Frontal cortex (tissue), 4 donors: Measurements from ENCODE around the gene AMPD2. TPM values are rescaled to one million over a fixed set of nuclear protein-coding genes. Genes with fewer than 3 reads are reported as not detected.

Source experiments
- DNase-seq, 2 donors: peaks; one replicate each; pipeline ENCODE4 v3.0.0; 2012; ENCODE audit warnings: low spot score in 2 of 2
- FAIRE-seq: peaks from 2 replicates; lab custom pipeline; 2012; peaks lifted over from hg19 to GRCh38; lab: Jason Lieb, UNC
- total RNA-seq: library from RNA; depleted of rRNA; stranded (reverse); fragments of >200 nt; gene quantifications from one replicate; pipeline ENCODE4 v1.2.3, GENCODE V29; 2014
- donor health status: control.
- donor health status: control.
- donor health status: control.

AMPD2 gene
- total RNA-seq, 1 donor from 2014 or later, result 51.0 TPM

DNA sequence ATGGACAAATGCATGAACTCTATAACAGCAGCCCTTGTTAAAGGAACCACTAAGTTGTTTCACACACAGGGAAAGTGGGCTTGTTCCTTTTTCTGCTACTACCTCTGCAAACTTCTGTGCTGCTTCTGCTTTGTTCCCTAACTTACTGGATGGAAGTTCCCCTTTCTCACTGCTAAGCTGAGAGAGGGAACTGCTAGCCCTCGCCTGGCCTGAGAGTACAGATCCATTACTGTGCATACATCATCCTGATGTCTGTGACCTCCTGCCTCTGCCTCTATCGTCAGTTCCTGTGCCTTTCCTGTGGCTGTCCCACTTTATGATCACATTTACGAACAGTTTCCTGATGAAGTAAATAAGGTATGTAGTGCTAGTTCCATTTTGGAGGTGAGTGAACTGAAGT is 3.8 kb upstream of the AMPD2 start:
- DNase-seq, result no peak
- no peak for FAIRE-seq

DNA sequence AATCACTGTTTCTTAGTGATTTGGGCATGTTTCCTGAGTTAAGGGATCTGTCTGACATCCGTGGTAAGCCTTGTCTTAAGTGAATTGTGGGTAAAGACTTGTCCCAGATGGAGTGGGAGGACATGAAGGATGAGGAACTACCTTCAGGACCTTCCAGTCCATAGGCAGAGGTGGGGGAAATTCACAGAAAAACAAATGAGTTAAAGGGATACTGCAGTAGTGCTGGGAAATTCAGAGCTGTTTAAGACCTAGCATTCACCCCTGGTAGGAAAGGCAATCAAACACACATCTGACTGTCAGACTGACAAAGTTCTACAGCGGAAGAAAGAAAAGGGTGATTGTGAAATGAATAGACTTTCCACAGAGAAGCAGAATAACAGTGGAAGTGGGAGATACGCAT is 3.2 kb upstream of the AMPD2 start:
- FAIRE-seq (no peak), DNase-seq (no peak)

DNA sequence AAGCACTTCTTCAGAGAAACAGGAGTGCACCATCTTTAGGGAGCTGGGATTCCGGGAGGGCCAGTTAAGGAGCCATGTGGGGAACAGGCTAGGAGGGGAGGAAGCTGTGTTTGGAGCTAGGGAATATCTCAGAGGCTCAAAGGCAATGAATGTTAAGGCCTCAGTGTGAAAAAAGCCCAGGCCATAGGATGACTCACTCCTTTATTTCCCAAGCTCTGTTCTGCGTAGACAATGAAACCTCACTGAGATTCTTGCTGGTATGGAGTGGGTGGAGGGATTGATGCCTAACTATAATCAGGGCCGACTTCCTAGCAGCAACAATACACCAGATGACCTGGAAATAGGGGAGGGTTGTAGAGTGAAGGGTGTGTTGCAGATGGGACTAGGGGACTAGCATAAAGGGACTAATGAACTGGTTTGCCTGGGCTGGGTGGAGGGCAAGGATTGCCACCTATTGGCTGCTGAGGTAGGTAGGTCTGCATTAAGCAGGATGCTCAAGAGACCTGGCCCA is 2.3 kb upstream of the AMPD2 start:
- DNase-seq (peak in 1 of 2 donors; percentile 21), FAIRE-seq (no peak)

DNA sequence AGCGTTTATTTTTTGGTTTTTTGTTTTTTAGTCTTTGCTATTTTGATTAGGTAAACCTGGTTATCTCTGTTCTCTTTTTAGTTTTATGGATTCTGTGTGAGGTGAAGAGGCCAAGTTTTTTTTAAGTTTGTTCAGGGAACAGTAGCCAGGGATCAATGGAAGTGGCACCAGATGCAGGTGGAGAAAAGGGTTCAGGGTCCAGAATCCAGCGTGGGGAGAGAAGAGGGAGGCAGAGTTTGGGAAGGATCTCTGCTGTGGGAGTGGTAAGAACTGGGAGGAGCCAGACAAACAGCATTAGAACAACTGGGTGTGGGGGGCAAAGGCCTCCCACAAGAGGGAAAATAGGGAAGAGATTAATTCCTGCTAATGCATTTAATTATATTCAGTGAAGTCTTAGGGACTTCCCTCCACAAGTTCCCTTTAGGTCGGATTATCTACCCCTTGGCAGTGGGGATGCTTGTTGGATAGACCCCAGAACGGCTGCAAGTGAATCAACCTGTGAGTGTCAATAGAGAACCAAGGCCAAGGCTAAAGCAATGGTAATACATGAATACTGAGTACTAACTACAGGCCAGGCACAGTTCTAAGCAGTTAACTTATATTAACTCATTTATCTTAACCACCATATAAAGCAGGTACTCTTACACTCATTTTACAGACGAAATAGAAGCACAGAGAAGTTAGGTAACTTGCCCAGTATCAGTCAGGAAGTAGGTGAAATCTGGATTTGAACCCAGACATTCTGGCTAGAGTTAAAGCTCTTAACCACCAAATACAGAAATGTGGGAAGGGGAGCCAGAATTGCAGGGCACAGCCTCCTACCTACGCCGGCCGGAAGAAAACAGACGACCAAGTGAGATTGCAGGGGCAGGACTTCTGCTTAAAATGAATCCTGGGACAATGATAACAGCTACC is 719 bp upstream of the AMPD2 start:
- FAIRE-seq (no peak), DNase-seq (no peak)

DNA sequence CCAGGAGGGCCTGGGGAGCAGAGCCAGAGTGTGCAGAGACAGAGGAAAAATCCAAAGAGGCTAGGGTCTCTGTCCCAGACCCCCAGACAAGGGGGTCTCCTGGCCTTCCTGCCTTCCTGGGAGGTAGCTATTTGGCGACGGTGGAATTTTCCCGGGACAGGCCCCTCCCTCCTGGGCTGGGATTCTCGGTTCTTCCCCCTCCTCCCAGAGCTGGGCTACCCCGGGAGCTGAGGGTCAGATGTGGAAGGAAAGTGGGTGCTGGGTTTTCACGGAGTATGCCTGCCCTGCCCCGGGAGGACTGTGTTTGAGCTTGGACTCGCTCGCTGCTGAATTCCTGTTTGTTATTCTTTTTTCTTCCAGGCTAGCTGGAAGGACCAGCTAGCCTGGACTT is 759 bp downstream of the AMPD2 start:
- DNase-seq (peak; percentile 62 to 70), FAIRE-seq (no peak)

DNA sequence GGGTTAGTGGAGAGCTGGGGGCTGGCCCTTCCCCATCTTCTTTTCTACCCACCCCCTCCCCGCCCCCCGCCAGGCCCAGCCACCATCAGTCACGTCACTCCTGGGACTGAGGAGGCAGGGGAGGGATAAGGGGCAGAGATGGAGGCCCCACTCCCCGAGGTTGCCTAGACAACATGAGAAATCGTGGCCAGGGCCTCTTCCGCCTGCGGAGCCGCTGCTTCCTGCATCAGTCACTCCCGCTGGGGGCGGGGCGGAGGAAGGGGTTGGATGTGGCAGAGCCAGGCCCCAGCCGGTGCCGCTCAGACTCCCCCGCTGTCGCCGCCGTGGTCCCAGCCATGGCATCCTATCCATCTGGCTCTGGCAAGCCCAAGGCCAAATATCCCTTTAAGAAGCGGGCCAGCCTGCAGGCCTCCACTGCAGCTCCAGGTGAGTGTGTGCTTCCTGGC is 1.2 kb downstream of the AMPD2 start:
- FAIRE-seq (no peak), DNase-seq (peak; percentile 84 to 92)

DNA sequence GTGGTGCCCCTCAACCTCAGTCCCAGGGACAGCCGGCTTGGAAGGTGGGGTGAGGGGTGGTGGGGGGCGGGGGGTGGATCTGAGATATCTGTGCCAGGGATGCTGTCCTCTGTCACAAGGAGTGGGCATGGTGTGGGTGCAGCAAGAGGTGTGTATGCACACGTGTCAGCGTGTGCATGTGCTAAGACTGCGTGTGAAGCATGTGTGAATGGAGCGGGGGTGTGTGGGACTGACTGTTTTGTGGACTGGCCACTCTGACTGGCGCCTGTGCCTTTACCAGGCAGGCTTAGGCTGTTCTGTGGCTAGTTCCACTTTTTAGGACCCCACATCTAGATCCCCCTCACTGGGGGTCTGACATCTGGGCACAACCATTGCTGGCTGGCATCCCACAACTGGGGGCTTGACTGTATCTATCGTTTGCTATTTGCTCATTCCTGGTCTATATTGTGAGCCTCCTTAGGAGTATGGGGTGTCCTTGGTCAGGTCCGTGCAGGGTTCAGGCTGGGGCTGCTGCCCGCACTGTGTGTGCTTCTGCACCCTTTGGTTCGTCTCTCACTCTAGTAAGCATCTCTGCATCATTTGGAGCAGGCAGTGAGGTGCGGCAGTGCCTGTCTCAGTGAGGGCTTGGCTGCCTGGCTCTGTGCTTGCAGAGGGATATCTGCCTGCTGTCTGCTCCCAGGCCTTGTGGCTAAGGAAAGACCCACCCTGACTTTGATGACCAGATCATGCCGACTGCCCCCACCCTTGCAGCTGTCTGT is 1.9 kb downstream of the AMPD2 start:
- DNase-seq, result peak in 1 of 2 donors; percentile 63

DNA sequence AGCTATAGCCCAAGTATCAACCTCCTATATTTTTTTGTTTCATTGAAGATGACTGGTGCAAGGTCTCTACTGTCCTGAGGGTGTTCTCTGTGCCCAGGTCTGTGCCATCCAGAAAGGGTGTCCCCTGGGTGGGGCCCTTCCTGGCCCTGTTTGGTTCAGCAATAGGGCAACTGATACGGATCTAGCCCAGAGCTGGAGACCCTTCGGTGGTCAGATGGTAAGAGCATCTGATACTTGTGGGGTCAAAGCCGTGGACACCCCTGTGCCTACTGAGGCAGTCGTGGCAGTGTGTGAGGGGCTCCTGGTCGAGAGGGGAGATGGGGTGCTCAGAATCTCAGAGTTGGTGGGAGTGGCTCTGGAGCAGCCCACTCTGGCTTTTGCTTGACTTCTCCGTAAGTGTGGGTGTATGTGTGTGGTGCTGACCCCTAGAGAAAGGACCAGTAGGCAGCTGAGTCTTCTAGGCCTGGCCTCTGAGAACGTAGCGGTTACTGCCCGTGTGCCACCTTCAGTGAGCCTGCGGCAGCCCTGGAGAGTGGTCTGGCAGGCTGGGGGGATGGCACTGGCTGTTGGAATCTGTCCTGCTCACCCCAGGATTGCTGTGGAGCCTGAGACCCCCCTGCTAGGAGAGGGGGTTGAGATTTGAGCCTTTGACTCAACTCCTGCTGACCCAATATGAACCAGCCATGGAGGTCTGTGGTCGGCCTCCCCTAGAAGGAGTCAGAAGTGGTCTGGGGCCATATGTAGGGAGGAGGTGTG is 2.7 kb downstream of the AMPD2 start:
- FAIRE-seq, result no peak

More for the DNA sequence above, 1.9 kb downstream of the AMPD2 start:
- FAIRE-seq, result no peak

DNA sequence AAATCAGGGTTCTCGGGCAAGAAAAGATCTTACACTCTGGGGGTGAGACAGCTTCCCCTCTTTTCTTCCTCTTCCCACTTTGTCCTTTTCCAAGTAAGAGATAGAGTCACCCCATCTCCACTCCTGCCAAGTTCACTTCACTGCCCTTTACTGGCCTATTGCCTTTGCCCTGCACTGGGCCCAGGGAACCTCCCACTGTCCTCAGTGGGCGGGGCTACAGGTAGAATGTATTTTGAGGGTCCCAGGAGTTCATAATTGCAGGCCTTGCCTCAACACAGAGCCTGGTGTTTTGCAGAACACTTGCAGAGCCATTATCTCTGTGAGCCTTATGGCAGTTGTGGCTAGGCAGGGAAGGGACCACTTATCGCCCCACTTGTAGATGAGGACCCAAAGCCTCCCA is 3.3 kb downstream of the AMPD2 start:
- DNase-seq (no peak), FAIRE-seq (no peak)

More for the DNA sequence above, 2.7 kb downstream of the AMPD2 start:
- DNase-seq, result no peak

DNA sequence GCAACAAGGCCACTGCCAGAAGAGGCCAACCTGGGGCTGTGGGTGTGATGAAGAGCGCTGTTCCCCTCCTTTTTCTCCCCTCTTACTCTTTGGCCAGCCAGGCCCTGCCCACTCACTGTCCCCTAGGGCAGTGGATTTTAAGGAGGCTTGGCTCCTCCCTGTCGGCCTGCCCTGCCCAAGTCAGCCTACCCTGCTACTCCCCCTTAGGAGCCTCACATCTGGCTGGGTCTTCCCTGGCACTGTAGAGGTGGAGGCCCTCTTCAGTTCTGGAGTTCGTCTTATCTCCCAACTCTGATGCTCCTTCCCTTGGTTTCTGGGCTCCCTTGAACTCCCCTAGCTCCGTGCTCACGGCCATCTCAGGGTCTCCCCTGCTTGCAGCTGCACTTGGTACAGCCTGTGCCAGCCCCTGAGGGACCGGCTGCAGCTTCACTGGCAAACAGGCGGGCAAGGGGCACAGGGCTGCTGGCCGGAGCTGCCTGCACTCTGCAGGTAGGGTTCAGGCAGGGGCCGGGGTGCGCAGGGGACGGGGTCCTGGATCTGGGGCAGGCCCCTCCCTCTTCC is 4.0 kb downstream of the AMPD2 start:
- DNase-seq, result no peak

DNA sequence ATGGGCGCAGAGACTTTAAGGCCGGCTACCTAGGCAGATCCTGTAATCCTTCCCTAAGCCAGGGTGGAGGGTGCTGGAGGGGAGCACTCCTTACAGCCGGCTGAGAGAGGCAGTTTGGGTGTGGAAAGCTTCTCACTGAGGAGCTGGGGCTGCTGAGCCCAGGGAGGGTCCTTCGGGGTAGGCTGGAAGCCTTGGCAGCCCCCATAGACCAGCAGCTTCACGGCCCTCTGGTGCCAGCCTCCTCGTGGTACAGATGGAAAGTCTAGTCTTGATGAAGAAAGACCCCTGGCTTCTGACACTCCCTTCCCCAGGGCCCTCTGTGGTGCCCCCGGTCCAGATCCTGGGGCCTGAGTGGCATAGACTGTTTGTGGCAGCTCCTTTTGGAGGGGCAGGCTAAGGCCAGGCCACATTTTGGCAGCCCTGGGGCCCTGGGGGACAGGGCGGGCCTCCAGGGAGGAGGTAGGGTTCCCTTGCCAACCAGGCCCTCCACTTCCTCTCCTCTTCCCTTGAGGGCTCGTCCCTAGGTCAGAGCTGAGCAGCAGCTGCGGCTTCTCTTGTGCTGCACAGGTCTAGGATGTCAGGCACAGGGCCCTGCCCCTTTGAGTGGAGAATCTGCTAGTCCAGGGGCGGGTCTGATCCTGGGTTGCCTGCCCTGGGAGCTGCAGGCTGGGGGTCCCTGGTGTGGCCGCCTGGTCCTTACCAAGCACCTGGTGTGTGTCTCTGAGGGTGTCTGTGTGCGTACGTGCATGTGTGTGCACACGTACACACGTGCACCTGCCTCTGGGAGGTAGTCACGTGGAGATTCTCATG is 4.8 kb downstream of the AMPD2 start:
- DNase-seq, result no peak
- no peak for FAIRE-seq

More for the DNA sequence above, 4.0 kb downstream of the AMPD2 start:
- no peak for FAIRE-seq

DNA sequence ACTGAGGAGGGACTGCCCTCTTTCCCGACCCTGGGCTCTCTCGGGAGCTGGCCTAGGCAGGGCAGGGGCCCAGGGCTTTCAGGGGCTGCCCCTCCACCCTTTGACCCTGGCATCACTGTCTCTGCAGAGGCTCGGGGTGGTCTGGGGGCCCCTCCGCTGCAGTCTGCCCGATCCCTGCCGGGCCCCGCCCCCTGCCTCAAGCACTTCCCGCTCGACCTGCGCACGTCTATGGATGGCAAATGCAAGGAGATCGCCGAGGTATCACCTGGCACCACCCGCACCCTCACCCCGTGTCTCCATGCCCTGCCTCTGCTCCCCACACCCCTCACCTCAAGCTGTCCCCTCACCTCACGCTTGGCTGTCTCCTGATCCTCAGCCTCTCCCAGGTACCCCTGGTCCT is 5.5 kb downstream of the AMPD2 start:
- FAIRE-seq (no peak), DNase-seq (no peak)

DNA sequence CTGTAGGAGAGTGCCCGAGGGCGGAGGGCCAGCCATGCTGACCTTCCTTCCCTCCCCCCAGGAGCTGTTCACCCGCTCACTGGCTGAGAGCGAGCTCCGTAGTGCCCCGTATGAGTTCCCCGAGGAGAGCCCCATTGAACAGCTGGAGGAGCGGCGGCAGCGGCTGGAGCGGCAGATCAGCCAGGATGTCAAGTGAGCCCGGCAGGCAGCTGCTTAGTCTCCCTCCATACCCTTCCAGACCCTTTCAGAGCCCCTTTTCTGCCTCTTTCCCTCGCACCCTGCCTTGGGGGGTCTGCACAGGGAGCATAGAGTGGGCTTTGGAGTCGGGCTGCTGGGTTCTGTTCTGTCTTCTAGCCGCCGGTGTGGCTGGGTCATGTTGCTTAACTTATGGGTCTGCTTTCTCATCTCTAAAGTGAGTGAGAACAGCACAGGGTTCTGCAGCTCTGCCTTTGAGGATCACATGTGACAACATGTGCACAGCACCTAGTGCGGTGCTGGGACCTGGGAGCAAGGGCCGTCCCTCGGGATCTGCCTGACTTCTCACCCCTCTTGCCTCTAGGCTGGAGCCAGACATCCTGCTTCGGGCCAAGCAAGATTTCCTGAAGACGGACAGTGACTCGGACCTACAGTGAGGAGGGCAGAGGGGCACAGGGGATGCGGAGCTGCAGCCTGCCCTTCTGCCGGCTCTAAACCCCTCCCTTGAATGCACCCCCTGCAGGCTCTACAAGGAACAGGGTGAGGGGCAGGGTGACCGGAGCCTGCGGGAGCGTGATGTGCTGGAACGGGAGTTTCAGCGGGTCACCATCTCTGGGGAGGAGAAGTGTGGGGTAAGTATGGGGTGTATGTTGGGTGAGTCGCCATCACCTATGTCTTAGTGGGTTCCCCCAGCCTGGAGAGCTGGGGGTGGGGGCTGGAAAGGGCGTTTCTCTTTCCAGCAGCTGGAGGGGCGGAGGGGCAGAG is 6.2 kb downstream of the AMPD2 start:
- no peak for DNase-seq
- no peak for FAIRE-seq

DNA sequence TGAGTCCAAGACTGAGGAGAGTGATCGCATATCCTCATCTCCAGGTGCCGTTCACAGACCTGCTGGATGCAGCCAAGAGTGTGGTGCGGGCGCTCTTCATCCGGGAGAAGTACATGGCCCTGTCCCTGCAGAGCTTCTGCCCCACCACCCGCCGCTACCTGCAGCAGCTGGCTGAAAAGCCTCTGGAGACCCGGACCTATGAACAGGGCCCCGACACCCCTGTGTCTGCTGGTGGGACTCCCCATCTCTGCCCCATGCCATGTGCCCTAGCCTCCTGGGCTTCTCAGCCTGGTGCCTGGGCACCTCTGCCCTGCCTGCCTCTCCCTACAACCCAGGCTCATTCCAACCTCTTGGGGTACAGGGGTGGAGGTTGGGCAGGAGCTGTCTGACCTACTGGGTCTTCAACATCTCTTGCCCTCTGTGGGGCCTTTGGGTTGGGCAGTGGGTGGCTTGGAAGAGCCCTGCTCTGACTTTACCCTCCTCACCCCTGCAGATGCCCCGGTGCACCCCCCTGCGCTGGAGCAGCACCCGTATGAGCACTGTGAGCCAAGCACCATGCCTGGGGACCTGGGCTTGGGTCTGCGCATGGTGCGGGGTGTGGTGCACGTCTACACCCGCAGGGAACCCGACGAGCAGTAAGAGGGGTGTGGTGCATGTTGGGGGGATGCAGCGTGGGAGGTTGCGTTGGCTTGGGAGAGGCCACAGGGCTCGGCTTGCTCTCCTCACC is 7.2 kb downstream of the AMPD2 start:
- FAIRE-seq, result no peak

DNA sequence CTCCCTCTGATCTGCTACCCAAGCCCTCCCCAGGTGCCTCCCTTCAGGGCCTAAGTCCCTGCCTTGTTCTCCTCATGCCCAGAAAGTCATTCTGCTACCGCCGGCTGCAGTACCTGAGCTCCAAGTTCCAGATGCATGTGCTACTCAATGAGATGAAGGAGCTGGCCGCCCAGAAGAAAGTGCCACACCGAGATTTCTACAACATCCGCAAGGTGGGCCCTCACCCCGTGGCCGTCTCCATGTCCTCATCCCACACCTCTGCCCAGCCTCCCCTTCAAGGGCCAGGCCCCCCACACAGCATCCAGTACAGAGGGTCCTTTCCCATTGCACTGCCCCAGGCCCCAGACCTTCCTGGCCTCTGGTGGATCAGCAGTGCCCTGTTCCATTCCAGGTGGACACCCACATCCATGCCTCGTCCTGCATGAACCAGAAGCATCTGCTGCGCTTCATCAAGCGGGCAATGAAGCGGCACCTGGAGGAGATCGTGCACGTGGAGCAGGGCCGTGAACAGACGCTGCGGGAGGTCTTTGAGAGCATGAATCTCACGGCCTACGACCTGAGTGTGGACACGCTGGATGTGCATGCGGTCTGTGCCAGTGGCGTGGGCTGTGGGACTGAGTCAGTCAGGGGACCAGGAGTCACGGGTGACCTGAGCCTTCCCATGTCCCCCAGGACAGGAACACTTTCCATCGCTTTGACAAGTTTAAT is 8.2 kb downstream of the AMPD2 start:
- FAIRE-seq (no peak), DNase-seq (no peak)

More for the DNA sequence above, 7.2 kb downstream of the AMPD2 start:
- no peak for DNase-seq

DNA sequence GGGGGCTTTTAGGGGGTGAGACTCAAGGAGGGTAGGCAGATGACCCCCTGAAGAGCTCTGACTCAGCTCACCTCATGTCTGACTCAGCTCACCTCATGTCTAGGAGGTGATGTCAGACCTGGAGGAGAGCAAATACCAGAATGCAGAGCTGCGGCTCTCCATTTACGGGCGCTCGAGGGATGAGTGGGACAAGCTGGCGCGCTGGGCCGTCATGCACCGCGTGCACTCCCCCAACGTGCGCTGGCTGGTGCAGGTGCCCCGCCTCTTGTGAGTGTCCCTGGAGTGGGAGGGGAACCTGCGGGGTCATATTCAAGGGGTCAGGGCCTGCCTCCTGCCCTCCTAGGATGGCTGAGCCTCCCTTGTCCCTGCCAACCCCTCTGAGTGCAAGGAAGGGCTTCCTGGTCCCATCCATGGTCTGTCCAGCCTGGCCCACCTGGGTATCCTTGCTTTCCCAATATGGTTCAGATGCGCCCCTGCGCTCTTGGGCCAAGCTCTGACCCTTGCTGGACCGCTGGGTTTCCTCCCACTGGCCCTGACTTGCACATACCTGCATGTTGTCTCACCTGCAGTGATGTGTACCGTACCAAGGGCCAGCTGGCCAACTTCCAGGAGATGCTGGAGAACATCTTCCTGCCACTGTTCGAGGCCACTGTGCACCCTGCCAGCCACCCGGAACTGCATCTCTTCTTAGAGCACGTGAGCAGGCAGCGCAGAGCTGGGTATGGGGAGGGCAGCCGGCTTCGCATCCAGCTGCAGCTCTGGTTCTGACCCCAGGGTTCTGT is 9.1 kb downstream of the AMPD2 start:
- DNase-seq, result no peak
- FAIRE-seq, result no peak
